HL-60/S4 treated with phorbol 12-myristate 13-acetate at 8.2 ng/mL for 4 days and 3 days (cell line): ENCODE results near the gene NR3C2.

ENCODE experiments used
- in situ Hi-C: fragments of 300-500 bp; cut with MboI; formaldehyde crosslinking; loops from 2 replicates; pipeline ENCODE4 v1.15.0; 2022; ENCODE audit warnings: low sequenced_read_pairs

The NR3C2 gene

GRCh38 chr4:148081745-148082144 is 360.5 kb downstream of the NR3C2 start:
- in situ Hi-C loops, result no loop called here

DNA sequence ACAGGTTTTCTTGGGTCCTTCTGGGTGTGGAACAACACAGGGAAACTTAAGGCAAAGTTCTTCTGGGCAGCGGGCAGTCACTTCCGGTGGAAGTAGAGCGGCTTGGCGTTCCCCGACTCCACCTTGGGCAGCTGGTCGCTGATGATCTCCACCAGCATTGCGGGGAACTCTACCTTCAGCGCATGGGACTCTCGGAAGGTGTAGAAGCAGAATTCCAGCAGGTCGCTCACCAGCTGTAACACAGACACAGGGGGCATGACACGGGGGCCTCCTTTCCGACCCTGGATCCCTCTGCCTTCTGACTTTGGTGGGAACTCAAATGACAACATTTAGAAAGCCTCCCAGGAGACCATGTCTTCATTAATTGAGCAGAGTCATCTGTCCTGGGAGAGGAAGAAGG is 360.9 kb downstream of the NR3C2 start:
- in situ Hi-C loops, result no loop called here

DNA sequence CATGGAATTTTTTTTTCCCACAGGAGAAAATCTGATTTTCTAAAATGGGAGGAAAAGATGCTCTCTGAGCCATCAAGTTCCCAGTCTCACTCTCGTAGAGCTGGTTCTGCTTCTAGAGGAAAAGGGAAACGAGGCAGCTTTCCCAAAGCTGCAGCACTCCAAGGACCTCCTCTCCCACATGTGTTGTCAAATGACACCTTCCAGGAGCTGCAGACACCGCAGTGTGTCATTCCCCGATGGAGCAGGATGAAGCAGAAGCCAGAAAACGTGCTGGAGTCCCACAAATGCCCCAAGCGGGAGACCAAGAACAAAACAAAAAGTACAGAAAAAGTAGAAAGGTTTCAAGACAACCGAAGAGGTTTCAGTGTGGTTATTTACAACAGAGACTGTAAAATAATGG is 362.3 kb downstream of the NR3C2 start:
- in situ Hi-C loops, result no loop called here

- in situ Hi-C loops, result no loop called here
Observed at GRCh38 chr4:148078061-148078460, 364.2 kb downstream of the NR3C2 start.

- in situ Hi-C loops, result no loop called here
Observed at GRCh38 chr4:148077581-148077980, 364.6 kb downstream of the NR3C2 start.

DNA sequence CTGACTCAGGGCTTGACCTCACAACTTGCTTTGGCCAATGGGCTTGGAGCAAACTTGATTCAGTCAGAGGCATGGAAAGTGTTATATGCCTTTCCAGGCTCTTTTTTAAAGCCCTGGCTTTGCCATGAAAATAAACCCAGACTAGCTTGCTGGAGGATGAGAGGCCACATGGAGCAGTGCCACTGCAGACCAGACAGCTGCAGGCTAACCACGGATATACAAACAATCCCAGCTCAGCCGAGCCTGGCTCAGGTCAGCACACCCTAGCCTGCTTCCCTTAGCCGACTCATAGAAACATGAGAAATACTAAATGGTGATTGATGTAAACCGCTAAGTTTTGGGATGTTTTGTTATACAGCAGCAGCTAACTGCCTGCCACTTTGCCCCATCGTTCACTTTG is 365.2 kb downstream of the NR3C2 start:
- in situ Hi-C loops, result no loop called here

GRCh38 chr4:148075438-148075837 is 366.8 kb downstream of the NR3C2 start:
- in situ Hi-C loops, result no loop called here

GRCh38 chr4:148074462-148074861 is 367.8 kb downstream of the NR3C2 start:
- in situ Hi-C loops, result no loop called here

- in situ Hi-C loops, result no loop called here
Observed at GRCh38 chr4:148073349-148073748, 368.9 kb downstream of the NR3C2 start.

DNA sequence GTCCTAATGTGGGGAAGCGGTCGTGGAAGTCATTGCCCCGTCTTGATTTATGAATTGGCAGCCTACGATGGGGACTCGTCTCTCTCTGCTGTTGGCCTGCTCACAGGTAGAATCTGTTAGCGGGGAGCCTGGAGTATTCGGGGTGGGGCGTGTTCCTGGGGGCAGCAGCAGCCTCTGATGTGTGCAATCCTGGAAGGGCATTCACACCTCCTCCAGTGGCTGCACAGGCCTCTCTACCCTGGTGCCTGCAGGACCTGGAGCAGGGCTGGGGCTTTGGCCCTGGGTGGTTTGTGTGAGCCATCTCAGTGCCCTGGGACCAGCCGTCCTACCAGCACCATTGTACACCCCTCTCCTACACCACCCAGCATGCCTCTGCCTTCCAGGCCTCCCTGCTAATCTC is 369.4 kb downstream of the NR3C2 start:
- in situ Hi-C loops, result no loop called here

- in situ Hi-C loops, result no loop called here
Observed at GRCh38 chr4:148071009-148071408, 371.2 kb downstream of the NR3C2 start.

DNA sequence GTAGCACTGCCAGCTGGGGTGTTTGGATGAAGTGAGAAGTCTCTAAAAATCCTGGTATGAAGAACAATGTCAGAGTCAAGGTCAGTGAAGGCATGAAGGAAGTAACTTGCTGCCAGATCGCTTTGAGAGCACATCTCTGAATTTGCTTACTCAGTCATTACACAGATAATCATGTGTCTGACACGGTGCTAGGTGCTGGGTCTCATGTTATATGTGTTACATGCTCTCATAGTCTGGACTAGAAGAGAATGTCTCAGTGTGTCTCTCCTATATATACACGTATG is 372.4 kb downstream of the NR3C2 start:
- in situ Hi-C loops, result no loop called here

GRCh38 chr4:148069086-148069894 is 372.9 kb downstream of the NR3C2 start:
- in situ Hi-C loops, result no loop called here

DNA sequence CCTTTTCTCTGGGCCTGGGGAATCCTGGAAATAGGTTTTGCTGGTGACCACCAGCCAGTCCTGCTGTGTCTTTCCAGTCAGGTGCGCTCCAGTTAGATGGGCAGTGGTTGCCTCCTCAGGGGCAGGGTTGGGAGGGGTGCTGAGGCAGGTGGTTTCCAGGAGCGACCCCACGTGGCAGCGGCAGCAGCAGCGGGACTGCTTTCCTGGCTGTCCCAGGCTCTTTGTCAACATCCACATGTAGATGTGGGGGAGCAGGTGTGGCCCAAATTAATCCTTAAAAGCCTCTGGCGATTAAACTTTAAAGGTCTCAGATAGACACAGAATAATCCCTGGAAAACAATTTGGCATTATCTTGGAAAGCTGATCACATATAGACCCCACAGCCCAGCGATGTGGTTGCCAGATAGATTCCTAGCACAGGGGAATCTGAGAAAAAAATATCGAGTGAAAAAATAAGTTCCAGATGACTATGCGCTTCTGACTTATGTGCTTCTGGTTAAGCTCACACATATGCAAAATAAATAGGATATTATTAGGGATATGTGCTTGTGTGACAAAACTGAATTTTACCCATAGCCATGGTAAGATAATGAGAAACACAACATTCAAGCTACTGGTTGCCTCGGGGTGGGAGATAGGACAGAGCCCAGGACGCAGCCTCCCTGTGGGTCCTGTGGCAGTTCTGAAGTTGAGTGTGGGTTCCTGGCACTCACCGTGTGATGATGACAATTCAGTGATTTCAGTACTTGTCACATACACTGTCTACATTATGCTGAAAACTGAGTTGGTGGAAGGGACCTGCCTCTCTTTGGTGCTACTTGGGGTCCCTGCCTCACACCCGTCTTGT is 373.9 kb downstream of the NR3C2 start:
- in situ Hi-C loops, result no loop called here

- in situ Hi-C loops, result no loop called here
Observed at GRCh38 chr4:148067301-148067916, 374.8 kb downstream of the NR3C2 start.

- in situ Hi-C loops, result no loop called here
Observed at GRCh38 chr4:148065075-148065474, 377.1 kb downstream of the NR3C2 start.

- in situ Hi-C loops, result no loop called here
Observed at GRCh38 chr4:148064451-148064850, 377.8 kb downstream of the NR3C2 start.

GRCh38 chr4:148062301-148062950 is 379.8 kb downstream of the NR3C2 start:
- in situ Hi-C loops, result no loop called here

DNA sequence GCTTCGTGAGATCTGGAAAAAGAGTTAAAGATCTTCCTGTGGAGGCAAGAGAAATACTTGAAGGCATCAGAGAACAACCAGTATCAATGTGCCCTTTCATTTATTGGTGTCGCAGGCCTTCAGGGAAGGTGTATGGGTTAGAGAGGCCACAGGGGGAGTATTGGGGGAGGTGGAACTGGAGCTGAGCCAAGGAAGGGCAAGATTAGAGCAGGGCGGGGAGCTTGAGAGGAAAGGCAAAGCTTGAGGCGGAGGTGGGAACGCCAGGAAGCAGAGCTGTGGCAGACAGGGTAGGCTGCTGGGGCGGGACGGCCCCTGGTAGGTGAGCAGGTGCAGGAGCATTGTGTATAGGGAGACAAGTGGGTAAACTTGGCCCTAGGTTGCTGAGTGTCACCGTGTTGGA is 380.4 kb downstream of the NR3C2 start:
- in situ Hi-C loops, result no loop called here

DNA sequence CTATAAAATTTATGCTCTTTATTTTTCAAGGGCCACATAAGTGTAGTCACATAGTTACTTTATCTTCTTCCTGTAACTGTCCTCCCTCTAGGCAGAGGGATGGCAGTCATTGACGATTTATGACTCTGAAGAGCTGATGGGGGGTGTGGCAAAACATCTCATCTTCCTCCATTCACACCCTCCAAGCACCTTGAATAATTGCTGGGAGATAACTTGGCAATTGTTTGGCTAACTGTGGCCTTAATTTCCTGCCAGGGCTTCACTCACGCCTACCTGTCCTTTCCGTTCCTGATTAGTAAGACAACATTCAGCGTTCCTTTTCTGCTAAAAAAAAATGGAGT is 381.1 kb downstream of the NR3C2 start:
- in situ Hi-C loops, result no loop called here

- in situ Hi-C loops, result no loop called here
Observed at GRCh38 chr4:148060264-148061140, 381.7 kb downstream of the NR3C2 start.
